WTC11 (cell line): ENCODE data around the gene GJC3.

Experiments
- ESRRA ChIP-seq: sonication (generic); formaldehyde crosslinking; IDR thresholded peaks from 2 replicates; pipeline ENCODE4 v1.8.1; 2022; ENCODE audit warnings: mild to moderate bottlenecking, missing genetic modification reagents, borderline replicate concordance
- TF ChIP-seq, protein P1 (sequence below): fragments of 200-600 bp; IDR thresholded peaks from 2 replicates; pipeline ENCODE4 v1.8.0; 2022; ENCODE audit warnings: antibody characterized with exemption

DNA sequence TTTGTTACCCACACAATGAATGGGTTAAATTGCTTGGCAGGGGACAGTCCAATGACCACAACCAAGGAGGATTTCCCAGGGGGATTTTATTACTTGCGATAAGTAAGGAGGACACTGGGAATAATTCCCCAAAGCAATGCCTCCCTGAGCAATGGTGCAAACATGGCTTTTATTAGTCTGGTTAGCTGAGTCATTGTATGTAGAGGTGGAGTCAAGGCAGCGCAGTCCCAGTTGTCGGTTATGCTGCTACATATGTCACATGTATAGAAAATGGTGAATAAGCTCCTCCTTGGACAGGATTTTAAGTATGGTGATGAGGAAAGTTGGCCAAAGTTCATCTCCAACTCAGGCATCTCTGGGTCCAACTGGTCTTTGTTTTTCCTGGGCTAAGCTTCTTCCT, 6.2 kb downstream of the GJC3 start:
- TF ChIP-seq ESRRA (CRISPR knock-in tag): no peak
- TF ChIP-seq, protein P1, sequence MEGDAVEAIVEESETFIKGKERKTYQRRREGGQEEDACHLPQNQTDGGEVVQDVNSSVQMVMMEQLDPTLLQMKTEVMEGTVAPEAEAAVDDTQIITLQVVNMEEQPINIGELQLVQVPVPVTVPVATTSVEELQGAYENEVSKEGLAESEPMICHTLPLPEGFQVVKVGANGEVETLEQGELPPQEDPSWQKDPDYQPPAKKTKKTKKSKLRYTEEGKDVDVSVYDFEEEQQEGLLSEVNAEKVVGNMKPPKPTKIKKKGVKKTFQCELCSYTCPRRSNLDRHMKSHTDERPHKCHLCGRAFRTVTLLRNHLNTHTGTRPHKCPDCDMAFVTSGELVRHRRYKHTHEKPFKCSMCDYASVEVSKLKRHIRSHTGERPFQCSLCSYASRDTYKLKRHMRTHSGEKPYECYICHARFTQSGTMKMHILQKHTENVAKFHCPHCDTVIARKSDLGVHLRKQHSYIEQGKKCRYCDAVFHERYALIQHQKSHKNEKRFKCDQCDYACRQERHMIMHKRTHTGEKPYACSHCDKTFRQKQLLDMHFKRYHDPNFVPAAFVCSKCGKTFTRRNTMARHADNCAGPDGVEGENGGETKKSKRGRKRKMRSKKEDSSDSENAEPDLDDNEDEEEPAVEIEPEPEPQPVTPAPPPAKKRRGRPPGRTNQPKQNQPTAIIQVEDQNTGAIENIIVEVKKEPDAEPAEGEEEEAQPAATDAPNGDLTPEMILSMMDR: no peak
